GM21381 (cell line): Measurements from ENCODE around the gene ELOVL4.
A peak's percentile ranks its signal among the peaks of the same experiment; 100 is the strongest.

Source experiments
- ATAC-seq: cut with Tn5 transposase; IDR thresholded peaks from one replicate; pipeline ENCODE4 v1.9.1; 2021; ENCODE audit warnings: mild to moderate bottlenecking, moderate library complexity; ENCODE audit not compliant: unreplicated experiment

ELOVL4 gene

DNA sequence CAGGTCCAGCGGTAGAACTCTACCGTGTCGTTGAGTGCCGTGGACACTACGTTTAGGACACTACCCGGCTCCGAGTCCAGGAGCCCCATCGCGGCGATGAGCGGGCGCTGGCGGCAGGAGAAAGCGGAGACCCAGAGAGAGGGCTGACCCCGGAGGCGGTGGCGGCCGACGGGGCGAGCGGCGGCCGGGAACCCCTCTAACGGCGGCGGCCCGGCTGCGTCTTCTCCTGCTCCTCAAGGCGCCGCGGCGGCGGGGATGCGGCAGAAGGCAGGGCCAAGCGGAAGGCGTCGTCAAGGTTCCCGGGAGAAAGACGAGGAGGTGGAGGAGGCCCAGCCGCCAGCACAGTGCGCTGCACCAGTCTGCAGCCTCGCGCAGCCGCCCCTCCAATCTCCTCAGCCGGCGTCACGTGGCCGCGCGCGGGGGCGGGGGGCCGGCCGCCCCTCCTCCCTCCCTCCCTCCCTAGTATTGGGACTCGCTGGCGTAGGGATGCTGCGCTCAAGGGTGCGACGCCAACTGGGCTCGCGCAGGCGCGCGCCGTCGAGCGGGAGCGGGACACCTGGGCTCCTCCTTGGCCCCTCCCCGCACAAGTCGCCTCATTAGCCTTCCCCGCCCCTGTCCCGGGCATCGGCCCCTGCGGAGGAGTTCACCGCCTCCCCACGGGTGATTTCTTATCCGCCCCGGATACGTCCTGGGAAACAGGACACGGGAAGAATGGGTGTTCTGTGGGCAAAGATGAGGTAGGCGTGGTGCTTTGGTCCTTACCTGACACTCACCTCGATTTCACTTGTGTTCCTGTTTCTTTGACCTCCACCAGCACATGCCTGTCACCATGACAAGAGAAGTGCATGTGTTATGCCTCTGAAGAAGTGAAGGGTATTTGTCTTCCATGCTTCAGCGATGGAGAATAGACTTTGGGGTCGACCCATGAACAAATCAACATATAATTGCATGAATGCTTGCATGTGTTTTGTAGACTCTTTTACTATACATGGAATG is at the start of gene ELOVL4:
TSS of gene ELOVL4 (minus strand) at position 363 of the 996 bp plus-strand sequence. CDS start at position 89, 274 bp downstream.
- ATAC-seq, result peak; percentile 41

- no peak for ATAC-seq
Observed at GRCh38 chr6:79993911-79994309, 46.6 kb upstream of the ELOVL4 start.

DNA sequence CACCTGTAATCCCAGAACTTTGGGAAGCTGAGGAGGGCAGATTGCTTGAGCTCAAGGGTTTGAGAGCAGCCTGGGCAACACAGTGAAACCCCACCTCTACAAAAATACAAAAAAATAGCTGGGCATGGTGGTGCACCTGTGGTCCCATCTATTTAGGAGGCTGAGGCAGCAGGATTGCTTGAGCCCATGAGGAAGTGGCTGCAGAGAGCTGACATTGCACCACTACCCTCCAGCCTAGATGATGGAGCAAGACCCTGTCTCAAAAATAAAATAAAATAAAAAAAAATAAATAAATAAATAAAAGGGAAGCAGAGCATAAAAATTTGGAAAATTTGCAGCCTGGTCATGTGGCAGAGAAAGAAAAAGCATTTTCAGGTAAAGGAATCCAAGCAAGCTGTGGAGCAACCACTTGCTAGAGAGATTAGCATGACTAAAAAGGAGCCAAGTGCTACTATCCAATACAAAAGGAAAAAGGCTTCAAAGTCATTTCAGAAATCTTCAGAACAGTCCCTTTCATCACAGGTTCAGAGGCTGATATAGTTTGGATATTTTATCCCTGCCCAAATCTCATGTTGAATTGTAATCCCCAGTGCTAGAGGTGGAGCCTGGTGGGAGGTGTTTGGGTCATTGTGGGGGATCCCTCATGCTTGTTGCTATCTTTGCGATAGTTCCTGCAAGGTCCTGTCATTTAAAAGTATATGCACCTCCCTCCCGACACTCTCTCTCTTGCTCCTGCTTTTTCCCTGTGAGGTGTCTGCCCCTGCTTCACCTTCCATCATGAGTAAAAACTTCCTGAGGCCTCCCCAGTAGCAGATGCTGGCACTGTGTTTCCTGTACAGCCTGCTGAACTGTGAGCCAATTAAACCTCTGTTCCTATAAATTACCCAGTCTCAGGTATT is 45.9 kb upstream of the ELOVL4 start:
- no peak for ATAC-seq

DNA sequence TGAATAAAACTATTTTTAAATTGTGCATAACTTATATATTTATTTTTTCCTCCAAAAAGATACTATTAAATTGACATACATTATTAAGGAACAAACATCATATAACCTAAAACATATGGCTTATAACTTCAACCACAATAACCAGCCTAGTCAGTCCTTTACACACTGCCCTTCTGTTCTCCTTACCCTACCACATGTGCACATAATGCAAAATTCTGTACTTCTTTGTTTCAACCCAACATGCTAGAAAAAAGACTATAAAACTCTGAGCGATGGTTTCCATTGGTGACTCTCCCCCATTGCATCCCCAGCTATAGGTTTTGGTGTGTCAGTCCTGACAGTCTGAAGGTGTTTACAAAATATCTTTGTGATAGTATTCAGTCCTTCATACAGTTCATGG is 42.3 kb upstream of the ELOVL4 start:
- no peak for ATAC-seq

DNA sequence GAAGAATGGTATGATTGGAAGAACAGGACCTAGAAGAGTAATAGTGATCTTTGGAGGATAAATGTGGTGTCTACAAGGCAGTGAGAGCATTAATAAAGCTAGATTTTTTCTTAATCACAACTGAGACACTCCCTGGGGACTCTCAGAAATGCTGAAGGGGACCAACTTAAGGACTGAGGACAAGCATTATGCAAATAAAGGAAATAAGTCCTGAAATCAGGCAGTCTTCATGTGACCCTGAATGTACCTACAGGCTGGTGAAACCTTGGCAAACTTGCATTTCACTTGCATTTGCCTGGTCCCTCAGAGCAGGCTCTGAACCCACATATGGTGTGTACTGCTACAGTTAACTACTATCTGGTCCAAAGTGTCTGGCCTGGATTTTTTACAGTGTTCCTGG is 37.8 kb upstream of the ELOVL4 start:
- ATAC-seq, result no peak

GRCh38 chr6:79984261-79984660 is 36.9 kb upstream of the ELOVL4 start:
- no peak for ATAC-seq

- ATAC-seq, result no peak
Observed at GRCh38 chr6:79981652-79982051, 34.3 kb upstream of the ELOVL4 start.

DNA sequence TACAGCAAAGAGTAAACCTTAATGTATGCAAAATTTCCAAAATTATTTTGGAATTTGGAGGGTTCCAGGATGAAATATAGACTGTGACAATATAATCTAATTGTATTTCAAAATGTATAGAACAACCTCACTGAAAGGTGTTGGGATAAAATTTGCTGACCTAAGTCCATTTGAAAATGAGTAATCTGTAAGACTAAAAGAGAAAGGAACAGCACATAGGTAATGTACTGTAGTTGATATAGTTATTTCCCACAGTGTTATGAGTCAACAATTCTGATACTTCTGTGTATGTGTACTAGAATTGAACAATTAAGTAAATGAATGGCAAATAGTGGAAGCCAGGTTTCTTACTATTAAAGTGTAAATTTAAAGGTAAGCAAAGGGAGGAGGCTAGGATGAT is 23.8 kb upstream of the ELOVL4 start:
- ATAC-seq, result no peak

DNA sequence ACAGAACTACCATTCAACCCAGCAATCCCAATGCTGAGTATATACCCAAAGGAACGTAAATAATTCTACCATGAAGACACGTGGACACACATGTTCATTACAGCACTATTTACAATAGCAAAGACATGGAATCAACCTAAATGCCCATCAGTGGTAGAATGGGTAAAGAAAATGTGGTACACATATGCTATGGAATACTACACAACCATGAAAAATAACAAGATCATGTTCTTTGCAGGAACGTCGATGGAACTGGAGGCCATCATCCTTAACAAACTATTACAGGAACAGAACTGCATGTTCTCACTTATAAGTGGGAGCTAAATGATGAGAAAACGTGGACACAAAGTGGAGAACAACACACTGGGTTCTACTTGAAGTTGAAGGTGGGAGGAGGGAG is 22.4 kb upstream of the ELOVL4 start:
- no peak for ATAC-seq

DNA sequence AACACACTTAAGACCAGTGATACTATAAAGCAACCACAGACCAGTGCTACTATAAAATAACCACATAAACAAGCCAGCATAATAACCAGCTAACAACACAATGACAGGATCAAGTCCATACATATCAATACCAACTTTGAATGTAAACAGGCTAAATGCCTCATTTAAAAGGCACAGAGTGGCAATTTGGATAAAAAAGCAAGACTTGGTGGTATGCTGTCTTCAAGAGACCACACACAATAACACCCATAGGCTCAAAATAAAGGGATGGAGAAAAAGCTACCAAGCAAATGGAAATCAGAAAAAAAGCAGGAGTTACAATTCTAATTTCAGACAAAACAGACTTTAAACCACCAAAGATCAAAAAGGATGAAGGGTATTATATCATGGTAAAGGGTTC is 19.8 kb upstream of the ELOVL4 start:
- ATAC-seq, result no peak

DNA sequence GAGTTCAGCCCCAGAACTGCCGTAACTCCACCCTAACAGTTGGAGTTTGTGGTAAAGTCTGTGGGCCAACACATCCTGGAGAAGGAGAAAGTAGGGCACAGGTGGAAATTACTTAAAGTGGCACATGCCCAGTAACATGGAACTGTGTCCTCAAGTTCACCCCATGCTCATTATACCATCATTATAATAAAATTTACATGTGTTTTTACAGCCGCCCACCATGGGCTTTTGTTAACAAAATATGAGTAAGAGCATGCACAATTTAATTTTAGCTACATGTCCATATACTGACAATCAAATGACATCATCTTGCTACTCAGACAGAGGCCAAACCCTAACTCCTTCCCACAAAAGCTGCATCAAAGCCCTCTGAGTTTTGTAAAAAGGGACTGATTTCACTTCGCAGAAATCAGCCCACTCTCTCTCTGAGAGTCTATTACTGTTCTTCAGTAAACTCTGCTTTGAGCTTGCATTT is 17.3 kb upstream of the ELOVL4 start:
- ATAC-seq, result no peak

GRCh38 chr6:79954849-79955248 is 7.5 kb upstream of the ELOVL4 start:
- no peak for ATAC-seq

DNA sequence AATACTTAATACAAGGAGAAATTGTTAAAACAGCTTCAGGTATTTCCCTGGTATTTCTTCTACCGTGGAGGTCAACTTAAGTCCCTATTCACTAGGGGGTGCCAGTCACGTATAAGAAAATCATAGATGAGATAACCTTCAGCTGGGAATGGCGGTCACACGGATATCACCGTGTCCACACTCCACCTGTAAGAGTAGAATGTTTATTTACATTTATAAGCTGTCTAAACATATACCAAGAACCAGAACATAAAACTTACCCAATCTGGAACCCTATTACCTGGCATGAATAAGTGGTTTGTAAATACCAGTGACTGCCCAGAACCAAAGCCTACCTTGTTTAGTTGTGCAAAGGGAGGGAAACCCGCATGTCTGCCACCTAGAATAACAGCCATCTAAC is 1.9 kb upstream of the ELOVL4 start:
- ATAC-seq, result peak; percentile 59

- peak; percentile 39 for ATAC-seq
Observed at GRCh38 chr6:79946272-79947190, 822 bp downstream of the ELOVL4 start.

GRCh38 chr6:79943133-79943532 is 4.2 kb downstream of the ELOVL4 start:
- no peak for ATAC-seq

DNA sequence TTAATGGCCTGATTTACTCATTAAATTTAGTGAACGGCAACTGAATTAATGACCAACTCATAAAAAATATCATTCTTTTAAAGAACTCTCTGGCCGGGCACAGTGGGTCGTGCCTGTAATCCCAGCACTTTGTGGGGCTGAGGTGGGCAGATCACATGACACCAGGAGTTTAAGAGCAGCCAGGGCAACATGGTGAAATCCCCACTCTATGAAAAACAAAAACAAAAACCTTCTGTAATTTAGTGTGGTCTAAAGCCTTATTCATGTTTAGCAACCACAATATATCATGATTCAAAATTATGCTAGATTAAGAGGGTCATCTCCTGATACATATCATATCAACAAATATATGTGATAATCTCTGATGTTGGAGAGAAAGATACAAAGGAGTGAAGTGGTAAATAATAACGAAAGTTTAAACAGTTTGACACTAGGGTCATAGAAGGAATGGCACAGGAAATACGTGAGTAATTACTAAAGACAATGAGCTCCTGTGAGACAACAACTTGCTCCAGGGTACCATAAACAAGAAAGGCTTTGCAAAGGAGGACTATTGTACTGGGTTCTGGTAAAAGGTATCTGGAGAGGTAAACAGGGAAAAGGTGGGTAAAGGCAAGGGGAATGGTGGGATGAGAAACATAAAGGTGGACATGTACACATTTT is 5.7 kb downstream of the ELOVL4 start:
- ATAC-seq, result no peak

GRCh38 chr6:79928478-79928998 is 18.8 kb downstream of the ELOVL4 start:
- ATAC-seq, result no peak

GRCh38 chr6:79927758-79928157 is 19.6 kb downstream of the ELOVL4 start:
- ATAC-seq, result no peak

DNA sequence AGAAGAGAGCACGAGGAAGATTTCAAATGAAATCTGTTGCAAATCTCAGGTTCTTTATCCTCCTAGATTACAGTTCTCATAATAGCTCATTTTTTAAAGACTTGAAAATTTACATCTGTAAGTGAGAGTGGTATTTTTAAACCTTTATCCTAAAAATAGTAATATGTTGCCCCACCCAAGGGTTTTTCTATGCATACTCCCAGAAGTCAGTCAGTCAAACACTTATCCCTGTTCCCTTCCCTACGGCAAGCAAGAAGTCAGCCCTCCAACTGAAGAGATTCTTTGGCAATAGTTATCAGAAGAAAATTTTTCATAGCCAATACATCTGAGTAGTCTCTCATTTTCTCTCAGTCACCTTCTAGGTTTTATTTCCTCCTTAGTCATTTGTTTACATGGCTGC is 24.1 kb downstream of the ELOVL4 start:
- no peak for ATAC-seq

GRCh38 chr6:79922018-79922417 is 25.3 kb downstream of the ELOVL4 start:
- no peak for ATAC-seq
